ENCODE data around the gene KRT74. TPM values are rescaled to one million over a fixed set of nuclear protein-coding genes. Genes with fewer than 3 reads are reported as not detected.

KRT74 gene
- total RNA-seq, 1 experiment from 2014 or later, result not detected

GRCh38 chr12:52527121-52527800 lies 46.4 kb downstream of the KRT74 start:
- no peak for DNase-seq (ENCODE audit: low spot score)
- in situ Hi-C loops (cut with HindIII; ENCODE audit: low sequenced_read_pairs), result no loop called here

DNA sequence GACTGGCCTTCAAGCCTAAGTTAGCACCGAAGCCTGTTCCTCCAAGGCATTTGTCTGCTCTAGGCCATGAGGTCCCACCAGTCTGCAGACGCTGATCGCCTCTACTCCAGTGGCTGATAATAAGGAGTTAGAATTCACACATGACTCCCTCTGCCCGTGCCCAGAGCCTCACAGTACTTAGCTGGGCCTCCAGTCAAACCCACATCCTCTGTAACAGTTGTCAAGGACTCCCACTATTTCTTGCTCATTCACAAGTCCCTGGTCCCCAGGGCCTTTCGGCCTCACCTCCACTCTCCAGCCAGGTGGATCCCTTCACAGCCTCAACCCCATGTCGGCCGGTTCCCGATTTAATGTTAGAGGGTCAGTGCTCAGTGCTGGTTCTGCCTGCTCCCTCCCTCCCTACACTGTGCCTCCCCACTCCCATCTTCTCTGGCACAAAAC lies 47.1 kb downstream of the KRT74 start:
- no peak for DNase-seq (ENCODE audit: low spot score)
- in situ Hi-C loops (cut with HindIII; ENCODE audit: low sequenced_read_pairs), result no loop called here

GRCh38 chr12:52525661-52526499 lies 47.8 kb downstream of the KRT74 start:
- in situ Hi-C loops (cut with HindIII; ENCODE audit: low sequenced_read_pairs), result no loop called here
- no peak for DNase-seq (ENCODE audit: low spot score)

GRCh38 chr12:52524898-52525591 lies 48.6 kb downstream of the KRT74 start:
- in situ Hi-C loops (cut with HindIII; ENCODE audit: low sequenced_read_pairs), result no loop called here

DNA sequence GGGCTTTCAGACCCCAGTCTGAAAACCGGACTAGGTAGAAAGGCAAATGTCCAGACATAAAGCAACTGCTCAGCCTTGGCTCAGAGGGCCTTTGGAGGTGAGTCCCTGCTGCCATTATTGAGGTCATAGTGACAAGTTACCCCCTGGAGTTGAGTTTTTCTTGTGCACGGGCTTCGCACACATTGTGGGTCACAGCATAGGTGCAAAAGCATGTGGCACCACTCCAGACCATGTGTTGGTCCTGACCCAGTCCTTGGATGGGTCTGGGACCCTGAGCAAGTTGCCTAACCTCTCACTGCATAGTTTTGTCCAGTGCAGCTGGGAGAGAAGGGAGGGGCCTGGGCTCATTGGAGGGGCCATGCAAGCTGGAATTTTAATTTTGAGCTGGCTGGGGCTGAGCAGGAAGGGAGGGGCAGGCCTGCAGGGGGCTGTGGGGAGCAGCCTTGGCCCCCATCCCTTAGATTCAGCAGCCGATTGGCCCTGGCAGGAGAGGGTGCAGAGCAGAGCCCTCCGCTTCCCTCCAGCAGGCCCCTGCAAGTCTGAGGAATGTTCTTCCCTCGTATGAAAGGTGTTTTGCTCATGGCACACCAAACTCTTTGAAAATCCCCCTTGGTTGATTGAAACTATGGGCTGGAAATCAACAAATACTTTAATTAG lies 49.3 kb downstream of the KRT74 start:
- no peak for DNase-seq (ENCODE audit: low spot score)
- in situ Hi-C loops (cut with HindIII; ENCODE audit: low sequenced_read_pairs), result no loop called here

More at GRCh38 chr12:52524898-52525591, 48.6 kb downstream of the KRT74 start:
- no peak for DNase-seq (ENCODE audit: low spot score)

- in situ Hi-C loops (cut with HindIII; ENCODE audit: low sequenced_read_pairs), result no loop called here
- DNase-seq (ENCODE audit: low spot score), result no peak
Measured at GRCh38 chr12:52523824-52524223, 49.8 kb downstream of the KRT74 start.

GRCh38 chr12:52522346-52523011 lies 51.2 kb downstream of the KRT74 start:
- no peak for DNase-seq (ENCODE audit: low spot score)
- in situ Hi-C loops (cut with HindIII; ENCODE audit: low sequenced_read_pairs), result no loop called here

DNA sequence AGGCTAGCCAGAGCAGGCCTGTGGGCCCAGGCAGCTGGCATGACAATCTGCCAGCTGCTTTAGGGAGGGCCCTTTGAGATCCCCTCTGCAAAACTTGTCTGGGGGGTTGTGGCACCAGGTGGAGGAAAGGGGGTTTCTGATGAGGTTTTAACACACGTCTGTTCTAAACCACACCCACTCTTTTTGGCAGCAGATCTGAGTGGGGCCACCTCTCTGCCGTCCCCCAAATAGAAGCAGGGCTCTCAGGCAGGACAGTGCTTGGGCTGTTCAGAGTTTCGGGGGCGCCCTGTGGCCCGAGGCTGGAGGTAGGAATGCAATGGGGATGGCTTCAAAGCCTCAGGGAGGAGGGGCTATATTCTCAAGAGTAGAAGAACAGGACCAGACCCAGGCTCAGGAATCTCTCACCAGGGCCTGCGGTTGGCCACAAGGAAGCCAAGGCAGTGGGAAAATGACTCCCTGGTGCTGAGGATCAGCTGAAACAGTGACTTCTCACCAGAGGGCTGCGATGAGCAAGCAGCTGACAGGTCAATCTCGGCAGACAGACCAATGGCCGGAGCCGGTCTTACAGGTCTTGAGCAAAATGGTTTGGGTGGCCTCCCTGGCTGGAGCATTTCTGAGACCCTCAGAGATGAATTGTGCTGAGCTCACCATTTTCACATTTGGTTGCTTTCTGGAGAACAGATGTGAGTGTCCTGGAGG lies 51.9 kb downstream of the KRT74 start:
- in situ Hi-C loops (cut with HindIII; ENCODE audit: low sequenced_read_pairs), result no loop called here
- no peak for DNase-seq (ENCODE audit: low spot score)

- no peak for DNase-seq (ENCODE audit: low spot score)
Measured at GRCh38 chr12:52521175-52521567, 52.5 kb downstream of the KRT74 start.

DNA sequence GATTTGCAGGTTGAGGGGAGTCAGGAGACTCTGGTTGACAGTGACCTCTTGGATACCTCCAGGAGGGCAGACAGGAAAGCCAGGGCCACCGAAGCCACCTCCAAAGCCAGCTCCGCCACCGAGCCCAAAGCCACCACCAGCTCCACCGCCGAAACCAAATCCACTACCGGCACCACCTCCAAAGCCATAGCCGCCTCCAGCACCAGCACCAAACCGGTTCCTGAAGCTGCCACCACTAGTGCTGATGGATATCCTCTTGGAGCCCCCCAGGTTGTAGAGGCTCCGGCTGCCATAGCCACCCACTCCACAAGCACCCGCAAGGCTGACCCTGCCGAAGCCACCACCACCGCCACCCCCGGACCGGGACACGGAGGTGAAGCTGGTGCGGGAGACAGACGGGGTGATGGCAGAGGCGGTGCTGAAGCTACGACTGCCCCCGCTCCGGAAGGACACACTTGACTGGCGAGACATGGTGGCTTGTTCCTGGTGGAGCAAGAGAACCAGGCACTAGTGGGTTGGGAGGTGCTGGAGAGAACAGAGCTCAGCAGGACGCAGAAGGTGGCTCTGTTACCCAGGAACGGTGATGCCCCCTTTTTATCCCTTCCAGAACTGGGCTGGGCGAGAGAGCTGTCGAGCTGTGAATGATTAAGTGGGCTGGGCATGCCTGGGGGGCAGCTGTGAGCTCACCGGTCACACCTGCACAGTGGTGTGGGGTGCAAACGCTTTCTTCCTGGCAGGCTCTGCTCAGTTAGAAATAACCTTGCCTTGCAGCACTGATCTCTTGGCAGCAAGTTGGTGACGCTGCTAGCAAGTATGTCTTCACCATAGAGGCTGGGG lies 53.6 kb downstream of the KRT74 start, which contains the start of gene KRT5:
KRT5 (minus strand) TSS at position 569 of the 837 bp plus-strand sequence; CDS start at position 471, 98 bp downstream.
- no peak for DNase-seq (ENCODE audit: low spot score)
- in situ Hi-C loops (cut with HindIII; ENCODE audit: low sequenced_read_pairs), result no loop called here

More at GRCh38 chr12:52521175-52521567, 52.5 kb downstream of the KRT74 start:
- in situ Hi-C loops (cut with HindIII; ENCODE audit: low sequenced_read_pairs), result no loop called here

GRCh38 chr12:52519387-52519703 lies 54.3 kb downstream of the KRT74 start:
- in situ Hi-C loops (cut with HindIII; ENCODE audit: low sequenced_read_pairs), result no loop called here

DNA sequence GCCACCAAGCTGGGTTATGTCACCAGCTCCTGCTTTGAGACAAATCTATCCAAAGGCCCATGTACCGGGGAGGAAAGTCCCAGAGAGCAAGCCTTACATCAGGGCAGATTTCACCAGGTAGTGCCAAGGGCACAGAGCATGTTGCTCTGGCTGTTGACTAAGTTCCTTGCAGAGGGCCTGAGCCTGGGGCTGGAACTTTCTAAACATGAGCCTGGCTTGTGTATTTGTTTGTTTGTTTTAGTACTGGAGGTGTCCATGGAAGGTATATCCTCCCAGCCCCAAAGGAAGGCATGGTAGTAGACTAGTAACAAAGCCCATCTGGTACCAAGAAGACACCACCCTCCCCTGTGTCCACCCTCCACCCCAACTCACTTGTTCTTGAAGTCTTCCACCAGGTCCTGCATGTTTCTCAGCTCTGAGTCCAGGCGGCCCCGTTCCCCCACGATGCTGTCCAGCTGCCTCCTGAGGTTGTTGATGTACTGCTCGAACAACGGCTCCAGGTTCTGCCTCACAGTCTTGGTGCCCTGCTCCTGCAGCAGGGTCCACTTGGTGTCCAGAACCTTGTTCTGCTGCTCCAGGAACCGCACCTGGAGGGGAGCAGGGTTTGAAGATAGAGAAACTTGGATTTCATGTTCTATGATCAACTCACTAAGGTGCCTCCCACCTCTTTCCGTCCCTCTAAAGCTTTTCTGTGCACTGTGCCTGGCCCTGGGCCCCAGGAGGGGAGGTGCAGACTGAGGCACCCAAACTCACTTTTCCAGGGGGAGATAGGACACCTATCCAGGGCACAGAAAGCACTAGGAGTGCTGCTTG lies 54.9 kb downstream of the KRT74 start:
- in situ Hi-C loops (cut with HindIII; ENCODE audit: low sequenced_read_pairs), result no loop called here
- DNase-seq (ENCODE audit: low spot score), result no peak

More at GRCh38 chr12:52519387-52519703, 54.3 kb downstream of the KRT74 start:
- no peak for DNase-seq (ENCODE audit: low spot score)

DNA sequence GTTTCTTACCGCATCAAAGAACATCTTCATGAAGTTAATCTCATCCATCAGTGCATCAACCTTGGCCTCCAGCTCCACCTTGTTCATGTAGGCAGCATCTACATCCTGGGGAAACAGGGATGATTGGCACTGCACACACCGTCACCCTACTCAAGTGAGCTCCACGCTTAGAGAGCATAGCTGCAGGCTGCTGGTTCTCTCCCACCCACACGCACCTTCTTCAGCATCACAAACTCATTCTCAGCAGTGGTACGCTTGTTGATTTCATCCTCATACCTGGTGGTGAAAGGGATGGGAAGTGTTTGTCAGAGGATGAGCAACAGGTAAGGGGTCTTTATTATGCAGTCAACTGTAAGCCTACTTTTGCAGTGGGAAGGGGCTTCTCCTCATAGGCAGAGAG lies 55.8 kb downstream of the KRT74 start:
- in situ Hi-C loops (cut with HindIII; ENCODE audit: low sequenced_read_pairs), result no loop called here
- DNase-seq (ENCODE audit: low spot score), result no peak

DNA sequence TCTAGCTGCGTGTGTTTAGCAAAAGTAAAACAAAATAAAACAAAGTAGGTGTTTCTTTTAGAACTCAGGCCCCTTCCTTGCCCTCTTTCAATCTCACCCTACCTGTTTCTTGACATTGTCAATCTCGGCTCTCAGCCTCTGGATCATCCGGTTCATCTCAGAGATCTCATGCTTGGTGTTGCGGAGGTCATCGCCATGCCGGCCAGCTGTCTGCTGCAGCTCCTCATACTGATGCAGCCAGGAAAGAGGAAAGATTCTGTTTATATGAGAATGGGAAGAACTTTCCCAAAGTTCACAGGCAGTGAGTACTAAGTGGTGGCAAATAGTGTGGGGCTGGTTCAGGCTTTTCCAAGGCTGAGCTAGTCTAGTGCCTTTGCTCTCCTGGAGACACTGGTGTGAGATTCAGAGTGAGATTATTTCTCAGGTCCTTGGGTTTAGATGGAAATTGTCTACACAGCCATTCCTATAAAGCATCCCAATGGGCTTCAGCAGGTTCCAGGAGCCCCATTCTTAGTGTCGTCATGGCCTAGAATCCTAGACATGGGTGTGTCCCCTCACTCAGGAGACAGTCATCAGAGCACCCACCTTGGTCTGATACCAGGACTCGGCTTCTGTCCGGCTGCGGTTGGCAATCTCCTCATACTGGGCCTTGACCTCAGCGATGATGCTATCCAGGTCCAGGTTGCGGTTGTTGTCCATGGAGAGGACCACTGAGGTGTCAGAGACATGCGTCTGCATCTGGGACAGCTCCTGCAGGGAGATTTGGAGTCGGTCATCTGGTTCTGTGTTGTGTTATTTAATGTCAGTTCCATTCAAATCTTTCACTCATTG lies 56.4 kb downstream of the KRT74 start:
- DNase-seq (ENCODE audit: low spot score), result no peak
- in situ Hi-C loops (cut with HindIII; ENCODE audit: low sequenced_read_pairs), result no loop called here

- in situ Hi-C loops (cut with HindIII; ENCODE audit: low sequenced_read_pairs), result no loop called here
- DNase-seq (ENCODE audit: low spot score), result no peak
Measured at GRCh38 chr12:52515927-52516831, 57.5 kb downstream of the KRT74 start.

Data from G401 (cell line).